Gastrocnemius medialis (tissue), 4 donors: ENCODE measurements around the gene UMAD1.

ENCODE experiments used
- CTCF ChIP-seq, 5 experiments: fragments of 450-650 bp in 3 of 5; fragments of 200-600 bp in 2 of 5; sonication (generic) in 2 of 5; IDR thresholded peaks in 4 of 5; conservative IDR thresholded peaks in 1 of 5; 1 replicate in 4 of 5; 2 replicates in 1 of 5; pipeline ENCODE4 v1.5.1; 2016 to 2019; ENCODE audit warnings: antibody characterized with exemption in 5 of 5, mild to moderate bottlenecking in 3 of 5, moderate library complexity in 3 of 5
- POLR2A ChIP-seq, 2 donors: fragments of 450-650 bp; IDR thresholded peaks; one replicate each; pipeline ENCODE4 v1.6.1; 2017; ENCODE audit warnings: antibody characterized with exemption in 2 of 2, mild to moderate bottlenecking in 2 of 2, moderate library complexity in 2 of 2

- TF ChIP-seq CTCF (IDR thresholded peaks at IDR 0.05 in 4 of 5, conservative IDR thresholded peaks at IDR 0.05 in 1 of 5) = no peak
- no peak for TF ChIP-seq POLR2A (IDR thresholded peaks at IDR 0.05)
Observed at GRCh38 chr7:7703427-7703826, 62.9 kb downstream of the UMAD1 start.
